Body of pancreas (tissue), 4 donors: ENCODE measurements around the gene CXCL12.

Experiments
- POLR2A ChIP-seq, 3 donors: fragments of 450-650 bp; IDR thresholded peaks; one replicate each; pipeline ENCODE4 v1.6.1; 2016; ENCODE audit warnings: antibody characterized with exemption in 3 of 3, mild to moderate bottlenecking in 2 of 3
- TF ChIP-seq, protein P1 (sequence below), 7 experiments: fragments of 450-650 bp in 4 of 7; fragments of 200-600 bp in 3 of 7; sonication (generic) in 3 of 7; IDR thresholded peaks; one replicate each; pipeline ENCODE4 v1.5.1; 2016 to 2019; ENCODE audit warnings: antibody characterized with exemption in 7 of 7

GRCh38 chr10:44377651-44378310, 7.1 kb downstream of the CXCL12 start:
- TF ChIP-seq POLR2A (IDR thresholded peaks at IDR 0.05), result no peak
- TF ChIP-seq, protein P1, sequence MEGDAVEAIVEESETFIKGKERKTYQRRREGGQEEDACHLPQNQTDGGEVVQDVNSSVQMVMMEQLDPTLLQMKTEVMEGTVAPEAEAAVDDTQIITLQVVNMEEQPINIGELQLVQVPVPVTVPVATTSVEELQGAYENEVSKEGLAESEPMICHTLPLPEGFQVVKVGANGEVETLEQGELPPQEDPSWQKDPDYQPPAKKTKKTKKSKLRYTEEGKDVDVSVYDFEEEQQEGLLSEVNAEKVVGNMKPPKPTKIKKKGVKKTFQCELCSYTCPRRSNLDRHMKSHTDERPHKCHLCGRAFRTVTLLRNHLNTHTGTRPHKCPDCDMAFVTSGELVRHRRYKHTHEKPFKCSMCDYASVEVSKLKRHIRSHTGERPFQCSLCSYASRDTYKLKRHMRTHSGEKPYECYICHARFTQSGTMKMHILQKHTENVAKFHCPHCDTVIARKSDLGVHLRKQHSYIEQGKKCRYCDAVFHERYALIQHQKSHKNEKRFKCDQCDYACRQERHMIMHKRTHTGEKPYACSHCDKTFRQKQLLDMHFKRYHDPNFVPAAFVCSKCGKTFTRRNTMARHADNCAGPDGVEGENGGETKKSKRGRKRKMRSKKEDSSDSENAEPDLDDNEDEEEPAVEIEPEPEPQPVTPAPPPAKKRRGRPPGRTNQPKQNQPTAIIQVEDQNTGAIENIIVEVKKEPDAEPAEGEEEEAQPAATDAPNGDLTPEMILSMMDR (IDR thresholded peaks at IDR 0.05), result no peak
